H1 (cell line): ENCODE results near the gene ACER3. TPM values are rescaled to one million over a fixed set of nuclear protein-coding genes. Genes with fewer than 3 reads are reported as not detected.

Experiments used
- CTCF ChIA-PET: fragments of 300-600 bp; sonication (Branson Sonifier 250); formaldehyde crosslinking; loops from one replicate; lab custom pipeline; 2021; ENCODE audit not compliant: partially characterized antibody; lab: Charles Lee
- POLR2A ChIA-PET: fragments of 300-600 bp; sonication (Branson Sonifier 250); formaldehyde crosslinking; loops from one replicate; lab custom pipeline; 2021; ENCODE audit warnings: inconsistent platforms; ENCODE audit not compliant: partially characterized antibody; lab: Charles Lee
- DNase-seq, 2 experiments: peaks; one replicate each; pipeline versions ENCODE4 v3.0.0 to v3.0.0-alpha.2; 2010 to 2022; ENCODE audit warnings: low spot score in 2 of 2, low read depth in 1 of 2, mixed read lengths in 1 of 2
- FAIRE-seq: peaks from 2 replicates; lab custom pipeline; 2011; peaks lifted over from hg19 to GRCh38; lab: Jason Lieb, UNC
- H2AFZ ChIP-seq: 2 replicates; pipeline ENCODE4 v1.8.1; 2012; ENCODE audit warnings: low read length, inconsistent platforms
- H2AK5ac ChIP-seq: 2 replicates; pipeline ENCODE4 v1.6.1; 2013; ENCODE audit warnings: low read depth, low read length
- H2BK120ac ChIP-seq: replicated peaks from 2 replicates; pipeline ENCODE3; 2013; ENCODE audit warnings: low read depth, low read length, inconsistent platforms
- H2BK12ac ChIP-seq: 2 replicates; pipeline ENCODE4 v1.6.1; 2013; ENCODE audit warnings: low read depth, low read length
- H2BK15ac ChIP-seq: 2 replicates; pipeline ENCODE4 v1.6.1; 2013; ENCODE audit warnings: low read length
- H2BK20ac ChIP-seq: 2 replicates; pipeline ENCODE4 v1.6.1; 2013; ENCODE audit warnings: low read length
- H2BK5ac ChIP-seq: 2 replicates; pipeline ENCODE4 v1.6.1; 2013; ENCODE audit warnings: low read depth, low read length
- H3K14ac ChIP-seq: 2 replicates; pipeline ENCODE4 v1.6.1; 2013; ENCODE audit warnings: inconsistent platforms; ENCODE audit not compliant: insufficient read length
- H3K18ac ChIP-seq: 2 replicates; pipeline ENCODE4 v1.6.1; 2013; ENCODE audit warnings: low read length; ENCODE audit errors: extremely low read depth
- H3K23ac ChIP-seq: 2 replicates; pipeline ENCODE4 v1.6.1; 2013; ENCODE audit warnings: inconsistent platforms; ENCODE audit not compliant: insufficient read length
- H3K23me2 ChIP-seq: 2 replicates; pipeline ENCODE4 v1.6.1; 2013; ENCODE audit warnings: low read depth, low read length
- H3K27ac ChIP-seq: 2 replicates; pipeline ENCODE4 v1.6.1; 2011; ENCODE audit warnings: low read depth, low read length, inconsistent platforms
- H3K27me3 ChIP-seq, 4 experiments: replicated peaks in 1 of 4; 1 replicate in 1 of 4; 2 replicates in 3 of 4; pipeline versions ENCODE4 v1.6.1 to v1.8.1; 2011 to 2013; ENCODE audit warnings: low read length in 3 of 4, mild to moderate bottlenecking in 3 of 4, inconsistent platforms in 2 of 4, mixed read lengths in 2 of 4, moderate library complexity in 1 of 4; ENCODE audit not compliant: control insufficient read depth in 3 of 4, insufficient read depth in 3 of 4; ENCODE audit errors: extremely low read depth in 1 of 4
- H3K36me3 ChIP-seq, 4 experiments: 2 replicates each; pipeline versions ENCODE4 v1.6.1 to v1.8.1; 2011 to 2013; ENCODE audit warnings: mild to moderate bottlenecking in 4 of 4, low read length in 3 of 4, moderate library complexity in 2 of 4, control low read depth in 1 of 4, inconsistent platforms in 1 of 4; ENCODE audit not compliant: insufficient read depth in 4 of 4, control insufficient read depth in 2 of 4
- H3K4ac ChIP-seq: replicated peaks from 2 replicates; pipeline ENCODE3; 2013; ENCODE audit warnings: low read length, low read depth, mixed read lengths, inconsistent platforms; ENCODE audit not compliant: insufficient read length
- H3K4me1 ChIP-seq, 4 experiments: replicated peaks in 1 of 4; 1 replicate in 1 of 4; 2 replicates in 3 of 4; pipeline versions ENCODE4 v1.6.1 to v1.8.1; 2011 to 2013; ENCODE audit warnings: low read length in 3 of 4, inconsistent platforms in 2 of 4, mixed read lengths in 1 of 4; ENCODE audit not compliant: insufficient read depth in 4 of 4, control insufficient read depth in 3 of 4
- H3K4me2 ChIP-seq, 2 experiments: 2 replicates each; pipeline versions ENCODE4 v1.6.1 to v1.8.1; 2011 to 2013; ENCODE audit warnings: low read depth in 2 of 2, low read length in 2 of 2, control low read depth in 1 of 2, inconsistent platforms in 1 of 2, mild to moderate bottlenecking in 1 of 2; ENCODE audit not compliant: insufficient read depth in 1 of 2
- H3K4me3 ChIP-seq, 4 experiments: fragments of 200-600, 300-600 bp in 1 of 4; sonication (generic), shearing (Covaris generic), sonication (Bioruptor Twin) in 1 of 4; 2 replicates each; pipeline versions ENCODE4 v1.5.1 to v1.8.1; 2011 to 2016; ENCODE audit warnings: low read length in 4 of 4, low read depth in 3 of 4, control low read depth in 2 of 4, inconsistent platforms in 2 of 4, mild to moderate bottlenecking in 2 of 4, mixed read lengths in 1 of 4, moderate library complexity in 1 of 4; ENCODE audit not compliant: insufficient read depth in 2 of 4; ENCODE audit errors: extremely low read depth in 1 of 4
- H3K56ac ChIP-seq: replicated peaks from 2 replicates; pipeline ENCODE3; 2013; ENCODE audit warnings: low read depth, mild to moderate bottlenecking, mixed read lengths, low read length, inconsistent platforms; ENCODE audit not compliant: insufficient read length
- H3K79me1 ChIP-seq: 2 replicates; pipeline ENCODE4 v1.6.1; 2013; ENCODE audit warnings: low read depth, low read length, control low read depth
- H3K79me2 ChIP-seq, 2 experiments: 2 replicates each; pipeline versions ENCODE4 v1.6.1 to v1.8.1; 2012 to 2013; ENCODE audit warnings: low read length in 2 of 2, mild to moderate bottlenecking in 2 of 2, inconsistent platforms in 1 of 2; ENCODE audit not compliant: insufficient read depth in 2 of 2, control insufficient read depth in 1 of 2
- H3K9ac ChIP-seq, 4 experiments: replicated peaks in 1 of 4; 1 replicate in 1 of 4; 2 replicates in 3 of 4; pipeline versions ENCODE4 v1.6.1 to v1.8.1; 2011 to 2013; ENCODE audit warnings: low read depth in 3 of 4, low read length in 3 of 4, control low read depth in 2 of 4, mild to moderate bottlenecking in 2 of 4, moderate library complexity in 2 of 4, inconsistent platforms in 1 of 4; ENCODE audit errors: extremely low read depth in 1 of 4
- H3K9me3 ChIP-seq, 2 experiments: 2 replicates each; pipeline versions ENCODE4 v1.6.1 to v1.8.1; 2012 to 2013; ENCODE audit warnings: mild to moderate bottlenecking in 2 of 2, moderate library complexity in 2 of 2, control low read depth in 1 of 2, inconsistent platforms in 1 of 2, low read depth in 1 of 2, low read length in 1 of 2, mixed read lengths in 1 of 2; ENCODE audit not compliant: insufficient read depth in 2 of 2
- H4K20me1 ChIP-seq, 2 experiments: replicated peaks in 1 of 2; 2 replicates each; pipeline versions ENCODE3 to v1.8.1; 2011 to 2013; ENCODE audit warnings: inconsistent platforms in 2 of 2, low read length in 2 of 2, mild to moderate bottlenecking in 1 of 2; ENCODE audit not compliant: insufficient read depth in 2 of 2, control insufficient read depth in 1 of 2
- H4K5ac ChIP-seq: 2 replicates; pipeline ENCODE4 v1.6.1; 2013; ENCODE audit warnings: low read length, low read depth, mixed read lengths, inconsistent platforms; ENCODE audit not compliant: insufficient read length
- H4K8ac ChIP-seq: 2 replicates; pipeline ENCODE4 v1.8.0; 2013; ENCODE audit warnings: mild to moderate bottlenecking, moderate library complexity, low read length, inconsistent platforms; ENCODE audit not compliant: insufficient read depth; ENCODE audit errors: extremely low read depth
- H4K91ac ChIP-seq: replicated peaks from 2 replicates; pipeline ENCODE3; 2013; ENCODE audit warnings: low read length, mixed read lengths, inconsistent platforms; ENCODE audit not compliant: insufficient read length
- ASH2L ChIP-seq: fragments of 200-600, 300-600 bp; sonication (generic); IDR thresholded peaks from one replicate; pipeline ENCODE4 v1.7.1; 2017; ENCODE audit warnings: low read length
- ATF3 ChIP-seq: IDR thresholded peaks from 2 replicates; pipeline ENCODE4 v1.6.1; 2011; ENCODE audit warnings: low read depth, mild to moderate bottlenecking, low read length; ENCODE audit not compliant: insufficient read depth
- CHD2 ChIP-seq: IDR thresholded peaks from 2 replicates; pipeline ENCODE4 v1.6.1; 2012; ENCODE audit warnings: low read length, improper control_type of control experiment
- CREB1 ChIP-seq: IDR thresholded peaks from 2 replicates; pipeline ENCODE4 v1.6.1; 2012; ENCODE audit warnings: inconsistent platforms
- CTBP2 ChIP-seq: IDR thresholded peaks from 2 replicates; pipeline ENCODE4 v1.7.0; 2011; ENCODE audit warnings: borderline replicate concordance, mild to moderate bottlenecking, moderate library complexity, mixed read lengths, low read length; ENCODE audit not compliant: insufficient read depth, insufficient read length
- EGR1 ChIP-seq: IDR thresholded peaks from 2 replicates; pipeline ENCODE4 v1.6.1; 2011; ENCODE audit warnings: low read depth, low read length, borderline replicate concordance
- HDAC6 ChIP-seq: IDR thresholded peaks from one replicate; pipeline ENCODE4 v1.7.1; 2012; ENCODE audit warnings: low read depth, mild to moderate bottlenecking, inconsistent platforms, low read length, moderate library complexity
- JUN ChIP-seq: IDR thresholded peaks from 2 replicates; pipeline ENCODE4 v1.6.1; 2011; ENCODE audit warnings: low read depth, mild to moderate bottlenecking, improper control_type of control experiment, low read length
- KDM1A ChIP-seq: fragments of 200-600, 300-600 bp; sonication (generic); IDR thresholded peaks from 2 replicates; pipeline ENCODE4 v1.7.1; 2016; ENCODE audit warnings: mild to moderate bottlenecking, low read length, borderline replicate concordance
- KDM4A ChIP-seq: IDR thresholded peaks from one replicate; pipeline ENCODE4 v1.7.1; 2012; ENCODE audit warnings: low read depth, mild to moderate bottlenecking, moderate library complexity, low read length, inconsistent platforms; ENCODE audit not compliant: severe bottlenecking
- MAX ChIP-seq: IDR thresholded peaks from 2 replicates; pipeline ENCODE4 v1.6.1; 2012; ENCODE audit warnings: inconsistent platforms
- POLR2AphosphoS5 ChIP-seq: IDR thresholded peaks from 2 replicates; pipeline ENCODE4 v1.6.1; 2011; ENCODE audit warnings: low read depth, low read length
- RFX5 ChIP-seq: IDR thresholded peaks from 2 replicates; pipeline ENCODE4 v1.6.1; 2011; ENCODE audit warnings: low read depth, low read length, improper control_type of control experiment, borderline replicate concordance
- SIX5 ChIP-seq: IDR thresholded peaks from 2 replicates; pipeline ENCODE4 v1.6.1; 2011; ENCODE audit warnings: mild to moderate bottlenecking, low read depth, low read length
- TCF12 ChIP-seq: IDR thresholded peaks from 2 replicates; pipeline ENCODE4 v1.6.1; 2011; ENCODE audit warnings: low read depth, mild to moderate bottlenecking, low read length
- WGBS, 2 experiments: shearing (Covaris generic) in 1 of 2; methylation state at CpG; one replicate each; pipeline versions ENCODE4 v1.1.6 to v1.1.7; 2013 to 2015; ENCODE audit warnings: low lambda C conversion rate in 2 of 2, mixed read lengths in 2 of 2, inconsistent platforms in 1 of 2, low coverage in 1 of 2, missing lambda C conversion rate in 1 of 2; ENCODE audit not compliant: insufficient replicate concordance in 2 of 2, insufficient coverage in 1 of 2, insufficient read length in 1 of 2; ENCODE audit errors: extremely low coverage in 1 of 2, missing lambda C conversion rate in 1 of 2; 5-methylcytosine and 5-hydroxymethylcytosine counted together
- polyA plus RNA-seq, 7 experiments: library from polyadenylated mRNA; depleted of rRNA in 3 of 7; stranded (reverse) in 5 of 7; unstranded in 2 of 7; fragments of >200 nt in 5 of 7; fragments of 200-250 nt in 2 of 7; gene quantifications; 1 replicate in 5 of 7; 2 replicates in 1 of 7; 4 replicates in 1 of 7; pipeline versions ENCODE4 v1.2.1 to v1.2.3, GENCODE V29; 2011 to 2013; ENCODE audit warnings: missing spikeins in 2 of 7, mixed read lengths in 2 of 7
- total RNA-seq: library from RNA; stranded (reverse); fragmentation: NEBNext Ultra II Directional; extraction: Animal tissue kit (Norgen Biotek cat#: 25700); gene quantifications from 2 replicates; pipeline ENCODE4 v1.2.1, GENCODE V29; 2021

Gene ACER3
- total and polyA plus RNA-seq, 2 of the 8 experiments (the other 6 are each of a cell fraction or from before 2014, with no cell fraction given) = 5.7 to 16.2 TPM

DNA sequence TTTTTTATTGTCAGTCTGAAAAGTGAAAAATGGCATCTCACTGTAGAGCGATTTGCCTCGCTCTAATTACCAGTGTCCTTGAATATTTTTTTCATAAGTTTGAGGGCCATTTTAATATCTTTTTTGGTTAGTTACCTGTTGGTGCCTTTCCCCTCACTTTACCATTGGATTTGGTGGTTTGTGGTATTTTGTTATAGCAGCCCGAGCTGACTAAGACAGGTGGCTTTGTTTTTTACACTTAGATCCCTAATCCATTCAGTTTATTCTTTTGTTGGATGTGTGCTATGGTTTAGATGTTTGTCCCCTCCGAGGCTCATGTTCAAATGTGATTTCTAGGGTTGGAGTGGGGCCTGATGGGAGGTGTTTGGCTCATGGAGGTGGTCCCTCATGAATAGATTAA is 199.5 kb downstream of the ACER3 start:
- Histone ChIP-seq H3K27ac (no peak overlapping the region), H3K9me3 (no peaks in the 10 kb centered on the region), H2BK20ac (no peak overlapping the region), H3K18ac (no peak overlapping the region), H3K79me1 (no peaks in the 10 kb centered on the region), H2AK5ac (no peak overlapping the region), H3K23me2 (no peaks in the 10 kb centered on the region), H3K14ac (no peak overlapping the region), H3K79me2 (no peaks in the 10 kb centered on the region), H2BK5ac (no peak overlapping the region), H3K56ac (no peak overlapping the region), H2AFZ (no peak overlapping the region), H3K4me3 (no peak overlapping the region), H4K5ac (no peak overlapping the region), H3K27me3 (no peaks in the 10 kb centered on the region; a peak in 3 of 7 replicates), H4K20me1 (no peaks in the 10 kb centered on the region), H3K4me1 (no peaks in the 10 kb centered on the region), H3K4ac (no peak overlapping the region), H2BK12ac (no peak overlapping the region), H3K23ac (no peak overlapping the region), H4K91ac (no peak overlapping the region), H2BK120ac (no peak overlapping the region), H3K4me2 (no peak overlapping the region), H4K8ac (no peak overlapping the region), H2BK15ac (no peak overlapping the region), H3K36me3 (no peaks in the 10 kb centered on the region), H3K9ac (no peak overlapping the region)
- DNase-seq (no peak), FAIRE-seq (no peak)
- ChIA-PET CTCF (interaction anchor here (0.8 to 3.0 kb wide), 4 partner anchors 12 to 41 kb away, joined by 4 to 11 read pairs (median 6); no protein-coding TSS in a partner anchor), POLR2A (no interaction called here)
- 88% methylated on average over 4 of the region's 4 CpGs; no CpG with 5 or more reads in 1 of the 2 experiments for WGBS, 2 experiments
- TF ChIP-seq KDM1A = no peak
- no peak for TF ChIP-seq POLR2AphosphoS5
- TF ChIP-seq SIX5 = no peak
- TF ChIP-seq JUN = no peak
- TF ChIP-seq CREB1 = no peak
- TF ChIP-seq HDAC6 = no peak
- TF ChIP-seq CTBP2 = no peak
- TF ChIP-seq CHD2 = no peak
- TF ChIP-seq ATF3 = no peak
- TF ChIP-seq TCF12 = no peak
- TF ChIP-seq KDM4A = no peak
- TF ChIP-seq RFX5 = no peak
- no peak for TF ChIP-seq ASH2L
- no peak for TF ChIP-seq EGR1
- no peak for TF ChIP-seq MAX
